OCI-LY3 (cell line): ENCODE measurements around the gene USHBP1.

ENCODE experiments used
- H2AFZ ChIP-seq: fragments of 200-600, 300-600 bp; shearing (Covaris generic); 2 replicates; pipeline ENCODE4 v1.6.0; 2014; ENCODE audit warnings: antibody characterized with exemption, low read depth, low read length
- H3K27ac ChIP-seq: fragments of 200-600, 300-600 bp; sonication (generic); 2 replicates; pipeline ENCODE4 v1.5.1; 2014; ENCODE audit warnings: mild to moderate bottlenecking, low read length, moderate library complexity, mixed read lengths
- H3K27me3 ChIP-seq: fragments of 200-600, 300-600 bp; sonication (generic); 2 replicates; pipeline ENCODE4 v1.6.1; 2014; ENCODE audit warnings: low read depth, low read length, mixed read lengths
- H3K36me3 ChIP-seq: fragments of 200-600, 300-600 bp; sonication (generic); replicated peaks from 2 replicates; pipeline ENCODE3; 2014; ENCODE audit warnings: low read depth, low read length, mixed read lengths
- H3K4me1 ChIP-seq: fragments of 300-600, 200-600 bp; sonication (generic); 2 replicates; pipeline ENCODE4 v1.6.1; 2014; ENCODE audit warnings: low read length, mixed read lengths
- H3K4me2 ChIP-seq: fragments of 200-600, 300-600 bp; sonication (generic); 2 replicates; pipeline ENCODE4 v1.6.1; 2014; ENCODE audit warnings: low read length, mixed read lengths
- H3K4me3 ChIP-seq: fragments of 300-600, 200-600 bp; sonication (generic); 2 replicates; pipeline ENCODE4 v1.5.1; 2014; ENCODE audit warnings: antibody characterized with exemption, mild to moderate bottlenecking, low read length, moderate library complexity
- H3K79me2 ChIP-seq: fragments of 300-600, 200-600 bp; shearing (Covaris generic); 2 replicates; pipeline ENCODE4 v1.6.1; 2014; ENCODE audit warnings: mild to moderate bottlenecking, low read length, mixed read lengths
- H3K9ac ChIP-seq: fragments of 300-600, 200-600 bp; shearing (Covaris generic); 2 replicates; pipeline ENCODE4 v1.6.0; 2014; ENCODE audit warnings: mild to moderate bottlenecking, low read length, moderate library complexity
- H3K9me3 ChIP-seq: fragments of 200-600, 300-600 bp; shearing (Covaris generic); 2 replicates; pipeline ENCODE4 v1.6.1; 2014; ENCODE audit warnings: low read length, mixed read lengths; ENCODE audit not compliant: insufficient read depth
- H4K20me1 ChIP-seq: fragments of 200-600, 300-600 bp; sonication (generic); 2 replicates; pipeline ENCODE4 v1.6.1; 2016; ENCODE audit warnings: low read length, mixed read lengths; ENCODE audit not compliant: insufficient read depth
- EZH2phosphoT487 ChIP-seq: fragments of 200-600 bp; shearing (Covaris generic); IDR thresholded peaks from 2 replicates; pipeline ENCODE4 v1.6.1; 2018; ENCODE audit warnings: antibody characterized with exemption, mixed run types, low read depth
- TF ChIP-seq, protein P1 (sequence below): fragments of 200-600, 300-600 bp; sonication (generic); IDR thresholded peaks from 2 replicates; pipeline ENCODE4 v1.5.1; 2014; ENCODE audit warnings: antibody characterized with exemption, low read length, low read depth

The USHBP1 gene

GRCh38 chr19:17309965-17310461 is 45.5 kb upstream of the USHBP1 start:
- no peak overlapping the region for H2AFZ ChIP-seq
- peaks cover 14% of the 10 kb centered on the region for H3K36me3 ChIP-seq
- H3K4me3 ChIP-seq, result peak overlapping the region; percentile 98
- H3K27me3 ChIP-seq, result no peaks in the 10 kb centered on the region
- peaks cover 53% of the 10 kb centered on the region for H3K79me2 ChIP-seq
- H4K20me1 ChIP-seq, result peaks cover 12% of the 10 kb centered on the region; the same call in 1 of the 2 replicates
- H3K4me1 ChIP-seq, result peaks cover 16% of the 10 kb centered on the region
- H3K4me2 ChIP-seq, result peak overlapping the region; percentile 87
- H3K9me3 ChIP-seq, result no peaks in the 10 kb centered on the region
- peak overlapping the region; percentile 47 for H3K27ac ChIP-seq
- TF ChIP-seq EZH2phosphoT487, result no peak
- TF ChIP-seq, protein P1, sequence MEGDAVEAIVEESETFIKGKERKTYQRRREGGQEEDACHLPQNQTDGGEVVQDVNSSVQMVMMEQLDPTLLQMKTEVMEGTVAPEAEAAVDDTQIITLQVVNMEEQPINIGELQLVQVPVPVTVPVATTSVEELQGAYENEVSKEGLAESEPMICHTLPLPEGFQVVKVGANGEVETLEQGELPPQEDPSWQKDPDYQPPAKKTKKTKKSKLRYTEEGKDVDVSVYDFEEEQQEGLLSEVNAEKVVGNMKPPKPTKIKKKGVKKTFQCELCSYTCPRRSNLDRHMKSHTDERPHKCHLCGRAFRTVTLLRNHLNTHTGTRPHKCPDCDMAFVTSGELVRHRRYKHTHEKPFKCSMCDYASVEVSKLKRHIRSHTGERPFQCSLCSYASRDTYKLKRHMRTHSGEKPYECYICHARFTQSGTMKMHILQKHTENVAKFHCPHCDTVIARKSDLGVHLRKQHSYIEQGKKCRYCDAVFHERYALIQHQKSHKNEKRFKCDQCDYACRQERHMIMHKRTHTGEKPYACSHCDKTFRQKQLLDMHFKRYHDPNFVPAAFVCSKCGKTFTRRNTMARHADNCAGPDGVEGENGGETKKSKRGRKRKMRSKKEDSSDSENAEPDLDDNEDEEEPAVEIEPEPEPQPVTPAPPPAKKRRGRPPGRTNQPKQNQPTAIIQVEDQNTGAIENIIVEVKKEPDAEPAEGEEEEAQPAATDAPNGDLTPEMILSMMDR, result no peak
- H3K9ac ChIP-seq, result peak overlapping the region; percentile 91

DNA sequence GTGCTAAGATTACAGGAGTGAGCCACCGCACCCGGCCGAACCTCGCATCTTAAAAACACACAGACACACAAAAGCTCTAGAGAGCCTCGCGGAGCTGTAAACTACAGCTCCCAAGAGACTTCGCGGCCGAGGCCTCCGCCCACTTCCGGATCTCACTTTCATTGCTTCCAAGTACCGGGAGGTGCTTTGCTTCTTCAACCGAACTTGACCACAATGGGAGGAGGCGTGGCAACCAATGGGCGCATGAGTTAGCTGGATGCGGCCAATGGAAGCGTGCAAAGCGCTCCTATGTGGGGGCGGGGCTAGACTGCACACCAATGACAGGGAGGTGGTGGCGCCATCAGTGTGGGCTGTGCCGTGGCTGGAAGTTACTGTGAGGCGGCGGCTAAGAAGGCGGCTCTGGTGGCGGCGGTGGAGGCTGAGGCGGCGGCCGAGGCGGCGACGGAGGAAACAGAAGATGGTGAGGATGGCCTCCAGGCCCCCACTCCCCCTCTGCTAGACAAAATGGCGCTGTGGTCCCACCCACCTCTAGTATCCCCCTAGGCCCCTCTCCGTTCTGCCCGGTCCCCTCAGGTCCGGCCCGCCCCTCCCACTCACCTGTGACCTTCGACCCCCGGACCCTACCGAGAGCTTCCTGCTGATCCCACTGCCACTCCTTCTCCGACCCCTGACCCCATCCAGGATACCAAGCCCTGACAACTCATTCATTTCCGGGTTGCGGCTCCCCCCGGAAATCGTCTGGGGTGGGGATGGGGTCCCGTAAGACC is 44.8 kb upstream of the USHBP1 start, which contains the start of gene DDA1:
DDA1 (plus strand) TSS at position 366 of the 767 bp plus-strand sequence; CDS start at position 458, 92 bp downstream.
- Histone ChIP-seq H3K4me1 (peaks cover 21% of the 10 kb centered on the region), H3K79me2 (peaks cover 53% of the 10 kb centered on the region), H3K9ac (peak within 1 kb of the TSS; percentile 91), H3K36me3 (peaks cover 11% of the 10 kb centered on the region), H3K4me2 (peak within 1 kb of the TSS; percentile 87), H3K4me3 (peak within 1 kb of the TSS; percentile 98), H4K20me1 (peaks cover 12% of the 10 kb centered on the region; the same call in 1 of the 2 replicates), H3K9me3 (no peaks in the 10 kb centered on the region), H2AFZ (no peak within 1 kb of the TSS), H3K27ac (peak within 1 kb of the TSS; percentile 47), H3K27me3 (no peaks in the 10 kb centered on the region)
- no peak for TF ChIP-seq EZH2phosphoT487
- TF ChIP-seq, protein P1, result no peak

GRCh38 chr19:17307876-17308377 is 43.4 kb upstream of the USHBP1 start:
- no peak overlapping the region for H2AFZ ChIP-seq
- peaks cover 50% of the 10 kb centered on the region for H3K79me2 ChIP-seq
- no peak overlapping the region for H3K4me3 ChIP-seq
- no peaks in the 10 kb centered on the region for H3K9me3 ChIP-seq
- H3K4me1 ChIP-seq, result peaks cover 26% of the 10 kb centered on the region
- no peaks in the 10 kb centered on the region for H3K27me3 ChIP-seq
- peaks cover 5% of the 10 kb centered on the region for H3K36me3 ChIP-seq
- H4K20me1 ChIP-seq, result peaks cover 12% of the 10 kb centered on the region; the same call in 1 of the 2 replicates
- TF ChIP-seq, protein P1, result no peak
- no peak overlapping the region for H3K9ac ChIP-seq
- no peak overlapping the region for H3K4me2 ChIP-seq
- no peak overlapping the region for H3K27ac ChIP-seq

DNA sequence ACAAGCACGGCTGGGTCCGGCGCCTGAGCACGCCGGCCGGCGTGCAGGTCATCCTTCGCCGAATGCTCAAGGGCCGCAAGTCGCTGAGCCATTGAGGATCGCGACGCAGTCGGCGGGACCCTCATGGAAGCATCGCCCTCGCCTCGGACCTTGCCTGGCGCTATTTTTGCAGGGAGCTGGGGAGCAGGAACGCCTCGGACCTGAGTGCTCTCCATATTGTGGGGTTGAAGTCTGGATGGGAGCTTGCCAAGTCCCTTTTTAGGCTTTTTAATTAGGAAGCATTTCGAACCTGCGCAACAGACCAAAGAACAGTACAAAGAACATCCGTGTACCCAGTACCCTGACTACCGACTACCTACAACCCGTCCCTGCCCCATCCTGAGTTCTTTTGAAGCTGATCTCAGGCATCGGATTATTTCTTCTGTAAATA is 41.8 kb upstream of the USHBP1 start:
- no peaks in the 10 kb centered on the region for H3K9me3 ChIP-seq
- peaks cover 33% of the 10 kb centered on the region for H3K4me1 ChIP-seq
- peaks cover 36% of the 10 kb centered on the region for H3K79me2 ChIP-seq

More for the DNA sequence above, 41.8 kb upstream of the USHBP1 start:
- H3K4me3 ChIP-seq, result peak overlapping the region; percentile 83
- peak overlapping the region; percentile 73 for H3K9ac ChIP-seq
- no peaks in the 10 kb centered on the region for H3K27me3 ChIP-seq
- H3K4me2 ChIP-seq, result peak overlapping the region; percentile 77
- TF ChIP-seq EZH2phosphoT487, result no peak
- TF ChIP-seq, protein P1, result no peak
- peak overlapping the region; percentile 75 for H3K27ac ChIP-seq
- H4K20me1 ChIP-seq, result 0 out of 2 replicates have a peak, but pooled peaks cover 5% of the 10 kb centered on the region
- H2AFZ ChIP-seq, result peak overlapping the region; percentile 13; the same call in 1 of the 2 replicates
- H3K36me3 ChIP-seq, result no peaks in the 10 kb centered on the region
